Stimulated activated CD4-positive, alpha-beta T cell treated with anti-CD3 and anti-CD28 coated beads, Interleukin-15, amount 100 ng/mL, for 48 hours (primary cell): Measurements from ENCODE around the gene ZNF214.
"Not testable (repeated sequence)": the region's sequence is repeated elsewhere in the genome, so short reads cannot be mapped to it uniquely, and the experiment has no call there.

ENCODE experiments used
- DNase-seq, 2 donors: peaks; one replicate each; pipeline ENCODE4 v3.0.0-alpha.2; 2020; ENCODE audit warnings: low read depth in 2 of 2

The ZNF214 gene

DNA sequence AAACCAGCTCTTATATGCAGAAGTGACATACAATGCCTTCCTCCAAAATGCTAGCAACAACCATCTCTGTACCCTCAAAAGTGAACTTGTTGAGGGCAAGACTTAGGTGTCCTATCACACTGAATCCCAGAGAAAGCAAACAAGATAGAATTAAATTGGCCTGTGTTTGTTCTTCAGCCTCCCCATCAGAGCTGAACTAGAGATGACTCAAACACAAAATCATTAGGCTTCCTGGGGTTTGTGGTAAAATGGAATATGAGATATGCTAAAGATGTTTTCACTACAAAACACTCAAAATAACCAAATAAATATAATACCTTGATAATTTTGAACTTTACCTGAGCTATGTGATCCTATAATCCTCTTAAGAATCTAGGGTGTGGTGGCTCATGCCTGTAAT, 31.6 kb downstream of the ZNF214 start:
- DNase-seq = no peak

DNA sequence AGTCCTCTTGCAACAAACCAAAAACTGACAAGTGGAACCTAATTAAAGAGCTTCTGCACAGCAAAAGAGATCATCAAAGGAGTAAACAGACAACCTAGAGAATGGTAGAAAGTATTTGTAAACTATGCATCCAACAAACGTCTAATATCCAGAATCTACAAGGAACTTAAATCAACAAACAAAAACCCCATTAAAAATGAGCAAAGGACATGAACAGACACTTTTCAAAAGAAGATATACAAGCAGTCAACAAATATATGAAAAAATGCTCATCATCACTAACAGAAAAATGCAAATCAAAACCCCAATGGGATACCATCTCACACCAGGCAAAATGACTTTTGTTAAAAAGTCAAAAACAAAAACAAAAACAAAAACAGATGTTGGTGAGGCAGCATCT, 33.7 kb downstream of the ZNF214 start:
- DNase-seq = no peak

DNA sequence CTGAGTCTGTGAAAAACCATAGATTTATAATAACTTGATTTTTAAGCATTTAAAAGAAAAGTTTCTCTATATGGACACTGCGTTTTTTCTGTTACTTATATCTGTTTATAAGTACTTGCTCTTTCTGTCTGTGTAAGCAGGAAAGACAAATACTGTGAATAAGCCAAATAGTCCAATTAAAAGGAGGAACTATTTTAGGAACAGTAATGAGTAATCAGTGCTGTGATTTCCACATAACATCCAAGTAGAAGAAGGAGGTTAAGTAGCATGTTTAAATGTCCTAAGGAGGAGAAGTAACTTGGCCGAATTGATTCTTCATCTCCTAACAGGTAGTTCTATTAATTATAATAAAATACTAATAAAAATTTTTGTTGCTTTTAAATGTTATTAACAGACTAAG, 40.8 kb downstream of the ZNF214 start:
- DNase-seq = no peak

DNA sequence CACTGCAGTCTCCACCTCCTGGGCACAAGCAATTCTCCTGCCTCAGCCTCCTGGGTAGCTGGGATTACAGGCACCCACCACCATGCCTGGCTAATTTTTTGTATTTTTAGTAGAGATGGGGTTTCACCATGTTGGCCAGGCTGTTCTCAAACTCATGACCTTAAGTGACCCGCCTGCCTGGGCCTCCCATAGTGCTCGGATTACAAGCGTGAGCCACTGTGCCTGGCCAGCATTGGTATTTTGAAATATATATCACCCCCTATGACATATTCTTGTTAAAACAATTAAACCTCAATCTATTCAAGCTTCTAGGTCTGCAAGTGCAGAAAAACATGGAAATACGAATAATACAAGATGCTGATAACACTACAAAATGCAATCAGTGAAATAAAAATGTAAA, 50.3 kb downstream of the ZNF214 start:
- not testable (repeated sequence) for DNase-seq

DNA sequence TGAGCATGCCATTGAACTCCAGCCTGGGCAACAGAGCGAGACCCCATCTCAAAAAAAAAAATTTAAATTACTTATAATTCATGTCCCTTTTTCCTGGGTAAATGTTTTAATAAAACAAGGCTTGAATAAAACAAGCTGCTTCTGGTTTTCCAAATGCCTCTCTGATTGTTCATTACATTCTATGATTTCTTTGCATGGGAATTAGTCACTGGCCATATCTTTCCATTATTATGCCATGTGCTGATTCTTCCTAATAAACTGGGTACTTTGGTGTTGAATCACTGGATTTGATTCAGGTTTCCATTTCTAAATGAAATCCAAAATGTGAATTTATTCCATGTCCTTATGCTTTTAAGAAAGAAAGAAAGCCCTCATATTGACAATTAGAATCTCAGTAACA, 51.3 kb downstream of the ZNF214 start:
- DNase-seq = no peak

DNA sequence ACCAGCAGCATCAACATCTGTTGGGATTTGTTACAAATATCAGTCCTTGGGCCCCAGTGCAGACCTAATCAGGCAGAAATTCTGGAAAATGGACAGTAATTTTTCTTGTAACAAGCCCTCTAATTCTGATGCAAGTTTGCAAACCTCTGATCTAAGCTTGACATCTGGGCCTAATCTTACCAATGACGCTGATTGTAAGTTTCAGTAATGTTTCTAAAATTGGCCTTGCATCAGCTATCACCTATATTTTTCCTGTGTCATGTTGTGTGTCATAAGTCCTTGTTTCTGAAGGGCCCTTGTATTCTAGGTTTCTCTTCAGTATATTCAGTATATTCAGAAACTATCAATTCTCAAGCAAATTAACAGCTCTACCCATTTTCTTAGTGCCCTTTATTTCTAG, 57.5 kb downstream of the ZNF214 start:
- no peak for DNase-seq

DNA sequence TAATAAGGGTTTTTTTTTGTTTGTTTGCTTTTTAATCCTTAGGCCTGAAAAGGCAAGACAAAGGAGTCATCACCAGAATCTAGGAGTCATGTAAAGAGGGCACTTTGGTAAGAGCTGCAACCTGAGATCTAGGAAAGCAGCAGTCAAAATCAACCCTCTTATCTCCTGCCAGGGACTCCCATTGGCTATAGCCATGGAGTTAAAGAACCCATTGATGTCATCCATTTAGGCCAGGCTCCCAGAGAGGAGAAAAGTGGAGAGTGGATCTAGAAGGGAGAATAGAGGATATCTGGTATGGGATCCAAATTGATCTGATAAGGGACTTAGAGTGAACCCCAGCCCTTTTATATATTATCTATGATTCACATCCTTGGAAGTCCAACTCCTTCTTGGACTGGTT, 58.0 kb downstream of the ZNF214 start:
- no peak for DNase-seq

DNA sequence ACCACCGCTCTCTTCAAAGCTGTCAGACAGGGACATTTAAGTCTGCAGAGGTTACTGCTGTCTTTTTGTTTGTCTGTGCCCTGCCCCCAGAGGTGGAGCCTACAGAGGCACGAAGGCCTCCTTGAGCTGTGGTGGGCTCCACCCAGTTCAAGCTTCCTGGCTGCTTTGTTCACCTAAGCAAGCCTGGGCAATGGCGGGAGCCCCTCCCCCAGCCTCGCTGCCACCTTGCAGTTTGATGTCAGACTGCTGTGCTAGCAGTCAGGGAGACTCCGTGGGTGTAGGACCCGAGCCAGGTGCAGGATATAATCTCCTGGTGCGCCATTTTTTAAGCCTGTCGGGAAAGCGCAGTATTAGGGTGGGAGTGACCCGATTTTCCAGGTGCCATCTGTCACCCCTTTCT, 65.9 kb downstream of the ZNF214 start:
- not testable (repeated sequence) for DNase-seq
